ENCODE results near the gene ADGRG1.

DNA sequence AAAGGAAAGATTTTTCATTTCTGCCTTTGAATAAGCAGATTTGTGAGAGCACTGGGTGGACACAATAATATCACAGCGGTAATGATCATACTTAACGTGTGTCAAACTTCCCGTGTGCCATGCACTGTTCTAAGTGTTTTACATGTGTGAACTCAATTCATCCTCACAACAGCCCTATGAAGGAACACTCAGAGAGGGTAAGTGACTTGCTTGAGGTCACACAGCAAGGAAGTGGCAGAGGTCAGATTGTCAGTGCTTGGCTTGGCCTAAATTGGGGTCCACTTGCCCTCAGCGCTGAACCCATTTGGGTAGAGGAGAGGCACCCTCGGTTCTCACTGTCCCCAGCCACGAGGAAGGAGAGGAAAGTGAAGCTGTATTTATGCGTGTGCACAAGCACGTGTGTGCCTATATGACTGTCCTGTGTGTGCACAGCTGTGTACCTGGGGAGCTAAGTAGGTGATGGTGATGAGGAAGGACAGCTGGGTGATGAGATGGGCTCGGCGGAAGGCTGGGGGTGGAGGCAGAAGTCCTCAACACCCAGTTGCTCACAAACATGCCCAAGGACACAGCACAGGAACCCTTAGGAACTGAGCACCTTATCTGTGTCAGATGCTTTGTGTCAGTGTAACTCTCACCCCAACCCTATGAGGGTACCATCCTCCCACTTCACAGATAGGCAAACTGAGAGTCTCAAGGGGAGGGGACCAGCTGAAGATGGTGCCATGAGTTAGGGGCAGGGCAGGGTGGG lies 29.9 kb downstream of the ADGRG1 start:
- TF ChIP-seq, protein P1, sequence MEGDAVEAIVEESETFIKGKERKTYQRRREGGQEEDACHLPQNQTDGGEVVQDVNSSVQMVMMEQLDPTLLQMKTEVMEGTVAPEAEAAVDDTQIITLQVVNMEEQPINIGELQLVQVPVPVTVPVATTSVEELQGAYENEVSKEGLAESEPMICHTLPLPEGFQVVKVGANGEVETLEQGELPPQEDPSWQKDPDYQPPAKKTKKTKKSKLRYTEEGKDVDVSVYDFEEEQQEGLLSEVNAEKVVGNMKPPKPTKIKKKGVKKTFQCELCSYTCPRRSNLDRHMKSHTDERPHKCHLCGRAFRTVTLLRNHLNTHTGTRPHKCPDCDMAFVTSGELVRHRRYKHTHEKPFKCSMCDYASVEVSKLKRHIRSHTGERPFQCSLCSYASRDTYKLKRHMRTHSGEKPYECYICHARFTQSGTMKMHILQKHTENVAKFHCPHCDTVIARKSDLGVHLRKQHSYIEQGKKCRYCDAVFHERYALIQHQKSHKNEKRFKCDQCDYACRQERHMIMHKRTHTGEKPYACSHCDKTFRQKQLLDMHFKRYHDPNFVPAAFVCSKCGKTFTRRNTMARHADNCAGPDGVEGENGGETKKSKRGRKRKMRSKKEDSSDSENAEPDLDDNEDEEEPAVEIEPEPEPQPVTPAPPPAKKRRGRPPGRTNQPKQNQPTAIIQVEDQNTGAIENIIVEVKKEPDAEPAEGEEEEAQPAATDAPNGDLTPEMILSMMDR (IDR thresholded peaks at IDR 0.05) = no peak
- no peak for TF ChIP-seq POLR2A (IDR thresholded peaks at IDR 0.05)

Measured in uterus (tissue), 2 donors.